Body of pancreas (tissue), 4 donors: ENCODE results near the gene RNF125.

Experiments used
- POLR2A ChIP-seq, 3 donors: fragments of 450-650 bp; IDR thresholded peaks; one replicate each; pipeline ENCODE4 v1.6.1; 2016; ENCODE audit warnings: antibody characterized with exemption in 3 of 3, mild to moderate bottlenecking in 2 of 3
- TF ChIP-seq, protein P1 (sequence below), 7 experiments: fragments of 450-650 bp in 4 of 7; fragments of 200-600 bp in 3 of 7; sonication (generic) in 3 of 7; IDR thresholded peaks; one replicate each; pipeline ENCODE4 v1.5.1; 2016 to 2019; ENCODE audit warnings: antibody characterized with exemption in 7 of 7

DNA sequence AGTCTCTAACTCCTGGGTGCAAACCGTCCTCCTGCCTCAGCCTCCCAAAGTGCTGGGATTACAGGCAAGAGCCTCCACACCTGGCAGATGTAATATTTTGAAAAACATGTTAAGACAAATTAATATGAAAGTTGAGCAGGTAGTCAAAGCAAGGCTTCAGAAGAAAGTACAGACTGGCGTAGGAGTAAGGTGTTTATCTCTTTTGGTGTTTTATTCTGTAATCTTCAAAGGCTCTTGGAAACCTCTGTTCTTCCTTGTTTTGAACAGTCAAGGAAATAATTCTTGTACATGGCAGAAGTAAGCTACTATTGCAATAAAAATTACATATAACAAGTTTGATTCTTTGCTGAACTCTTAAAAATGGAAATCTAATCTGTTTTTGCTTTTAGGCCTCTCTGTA lies 78.3 kb downstream of the RNF125 start:
- TF ChIP-seq, protein P1, sequence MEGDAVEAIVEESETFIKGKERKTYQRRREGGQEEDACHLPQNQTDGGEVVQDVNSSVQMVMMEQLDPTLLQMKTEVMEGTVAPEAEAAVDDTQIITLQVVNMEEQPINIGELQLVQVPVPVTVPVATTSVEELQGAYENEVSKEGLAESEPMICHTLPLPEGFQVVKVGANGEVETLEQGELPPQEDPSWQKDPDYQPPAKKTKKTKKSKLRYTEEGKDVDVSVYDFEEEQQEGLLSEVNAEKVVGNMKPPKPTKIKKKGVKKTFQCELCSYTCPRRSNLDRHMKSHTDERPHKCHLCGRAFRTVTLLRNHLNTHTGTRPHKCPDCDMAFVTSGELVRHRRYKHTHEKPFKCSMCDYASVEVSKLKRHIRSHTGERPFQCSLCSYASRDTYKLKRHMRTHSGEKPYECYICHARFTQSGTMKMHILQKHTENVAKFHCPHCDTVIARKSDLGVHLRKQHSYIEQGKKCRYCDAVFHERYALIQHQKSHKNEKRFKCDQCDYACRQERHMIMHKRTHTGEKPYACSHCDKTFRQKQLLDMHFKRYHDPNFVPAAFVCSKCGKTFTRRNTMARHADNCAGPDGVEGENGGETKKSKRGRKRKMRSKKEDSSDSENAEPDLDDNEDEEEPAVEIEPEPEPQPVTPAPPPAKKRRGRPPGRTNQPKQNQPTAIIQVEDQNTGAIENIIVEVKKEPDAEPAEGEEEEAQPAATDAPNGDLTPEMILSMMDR (IDR thresholded peaks at IDR 0.05), result no peak
- no peak for TF ChIP-seq POLR2A (IDR thresholded peaks at IDR 0.05)
